Testis (tissue), 3 donors: Measurements from ENCODE around the gene APLNR. TPM values are rescaled to one million over a fixed set of nuclear protein-coding genes. Genes with fewer than 3 reads are reported as not detected.

Experiments
- DNase-seq: peaks from one replicate; pipeline ENCODE4 v3.0.0-alpha.2; 2019
- H3K27ac ChIP-seq, 2 donors: fragments of 200-600 bp; sonication (generic); one replicate each; pipeline ENCODE4 v1.5.1; 2019
- H3K27me3 ChIP-seq: fragments of 200-600 bp; sonication (generic); one replicate; pipeline ENCODE4 v1.5.1; 2019
- H3K36me3 ChIP-seq: fragments of 200-600 bp; sonication (generic); one replicate; pipeline ENCODE4 v1.5.1; 2017; ENCODE audit warnings: low read depth; ENCODE audit errors: missing control alignments
- H3K4me1 ChIP-seq: fragments of 200-600 bp; sonication (generic); one replicate; pipeline ENCODE4 v1.5.1; 2019
- H3K4me3 ChIP-seq, 2 donors: fragments of 200-600 bp; sonication (generic); one replicate each; pipeline ENCODE4 v1.5.1; 2017 to 2019
- H3K9me3 ChIP-seq: fragments of 200-600 bp; sonication (generic); one replicate; pipeline ENCODE4 v1.5.1; 2017
- POLR2A ChIP-seq: fragments of 450-650 bp; IDR thresholded peaks from one replicate; pipeline ENCODE4 v1.6.1; 2017; ENCODE audit warnings: antibody characterized with exemption, mild to moderate bottlenecking, moderate library complexity
- WGBS, 2 donors: methylation state at CpG; one replicate each; pipeline ENCODE4 v1.1.5; 2018; 5-methylcytosine and 5-hydroxymethylcytosine counted together
- intact Hi-C: fragments of 100-400 bp; cut with DNase I; formaldehyde crosslinking; loops from one replicate; pipeline ENCODE4 v1.15.1; 2023; ENCODE audit warnings: low total_unique reads
- polyA plus RNA-seq: library from polyadenylated mRNA; stranded (reverse); fragments of 350-450 nt; fragmentation: Illumina TruSeq; extraction: RNeasy Lipid Tissue Mini Kit (QIAGEN cat#74804); gene quantifications from one replicate; pipeline ENCODE4 v1.2.3, GENCODE V29; 2014; ENCODE audit warnings: low read depth, low replicate concordance; ENCODE audit not compliant: insufficient read depth
- total RNA-seq, 2 donors: library from RNA; depleted of rRNA; stranded (reverse); fragments of >200 nt; gene quantifications; one replicate each; pipeline ENCODE4 v1.2.3, GENCODE V29; 2016
- TF ChIP-seq, protein P1 (sequence below), 3 experiments: fragments of 450-650 bp in 2 of 3; fragments of 200-600 bp in 1 of 3; sonication (generic) in 1 of 3; IDR thresholded peaks; one replicate each; pipeline ENCODE4 v1.5.1; 2016 to 2019; ENCODE audit warnings: antibody characterized with exemption in 3 of 3, mild to moderate bottlenecking in 2 of 3, moderate library complexity in 1 of 3

APLNR gene
- total and polyA plus RNA-seq, 3 donors from 2014 or later, result 0.94 to 7.1 (median 1.1) TPM

DNA sequence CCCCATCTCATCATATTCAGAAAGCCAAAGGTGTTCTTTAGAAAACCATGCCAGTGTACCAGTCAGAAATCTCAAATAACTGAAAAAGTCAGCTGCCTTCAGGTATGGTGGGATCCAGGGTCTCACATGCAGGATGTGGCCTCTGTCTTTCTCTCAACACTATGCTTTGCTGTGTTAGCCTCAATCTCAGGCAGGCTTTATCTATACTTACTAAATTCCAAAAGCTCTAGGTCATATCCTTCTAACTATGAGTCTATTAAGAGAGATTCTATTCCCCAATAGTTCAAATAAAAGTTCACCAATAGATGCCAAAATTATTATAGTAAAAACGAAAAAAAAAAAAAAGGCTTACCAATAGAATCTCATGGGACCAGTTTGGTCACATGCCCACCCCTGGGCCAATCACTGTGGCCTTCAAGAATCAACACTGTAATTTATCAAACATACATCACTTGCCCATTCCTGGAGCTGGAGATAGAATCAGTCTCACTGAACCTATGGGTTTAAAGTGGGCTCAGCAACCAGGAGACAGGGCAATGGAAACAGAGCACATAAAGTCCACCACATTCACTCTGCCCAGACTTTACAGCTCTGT is 38.0 kb upstream of the APLNR start:
- intact Hi-C loops, result no loop called here
- H3K9me3 ChIP-seq, result no peaks in the 10 kb centered on the region
- H3K4me3 ChIP-seq, result no peak overlapping the region
- H3K27me3 ChIP-seq, result no peaks in the 10 kb centered on the region
- H3K27ac ChIP-seq, result no peak overlapping the region
- 72 to 76% methylated on average over 1 of the region's 1 CpG for WGBS, 2 donors
- no peak for TF ChIP-seq POLR2A
- TF ChIP-seq, protein P1, sequence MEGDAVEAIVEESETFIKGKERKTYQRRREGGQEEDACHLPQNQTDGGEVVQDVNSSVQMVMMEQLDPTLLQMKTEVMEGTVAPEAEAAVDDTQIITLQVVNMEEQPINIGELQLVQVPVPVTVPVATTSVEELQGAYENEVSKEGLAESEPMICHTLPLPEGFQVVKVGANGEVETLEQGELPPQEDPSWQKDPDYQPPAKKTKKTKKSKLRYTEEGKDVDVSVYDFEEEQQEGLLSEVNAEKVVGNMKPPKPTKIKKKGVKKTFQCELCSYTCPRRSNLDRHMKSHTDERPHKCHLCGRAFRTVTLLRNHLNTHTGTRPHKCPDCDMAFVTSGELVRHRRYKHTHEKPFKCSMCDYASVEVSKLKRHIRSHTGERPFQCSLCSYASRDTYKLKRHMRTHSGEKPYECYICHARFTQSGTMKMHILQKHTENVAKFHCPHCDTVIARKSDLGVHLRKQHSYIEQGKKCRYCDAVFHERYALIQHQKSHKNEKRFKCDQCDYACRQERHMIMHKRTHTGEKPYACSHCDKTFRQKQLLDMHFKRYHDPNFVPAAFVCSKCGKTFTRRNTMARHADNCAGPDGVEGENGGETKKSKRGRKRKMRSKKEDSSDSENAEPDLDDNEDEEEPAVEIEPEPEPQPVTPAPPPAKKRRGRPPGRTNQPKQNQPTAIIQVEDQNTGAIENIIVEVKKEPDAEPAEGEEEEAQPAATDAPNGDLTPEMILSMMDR (IDR thresholded peaks at IDR 0.05), result no peak
- no peak for DNase-seq
- no peaks in the 10 kb centered on the region for H3K4me1 ChIP-seq
- no peaks in the 10 kb centered on the region for H3K36me3 ChIP-seq

DNA sequence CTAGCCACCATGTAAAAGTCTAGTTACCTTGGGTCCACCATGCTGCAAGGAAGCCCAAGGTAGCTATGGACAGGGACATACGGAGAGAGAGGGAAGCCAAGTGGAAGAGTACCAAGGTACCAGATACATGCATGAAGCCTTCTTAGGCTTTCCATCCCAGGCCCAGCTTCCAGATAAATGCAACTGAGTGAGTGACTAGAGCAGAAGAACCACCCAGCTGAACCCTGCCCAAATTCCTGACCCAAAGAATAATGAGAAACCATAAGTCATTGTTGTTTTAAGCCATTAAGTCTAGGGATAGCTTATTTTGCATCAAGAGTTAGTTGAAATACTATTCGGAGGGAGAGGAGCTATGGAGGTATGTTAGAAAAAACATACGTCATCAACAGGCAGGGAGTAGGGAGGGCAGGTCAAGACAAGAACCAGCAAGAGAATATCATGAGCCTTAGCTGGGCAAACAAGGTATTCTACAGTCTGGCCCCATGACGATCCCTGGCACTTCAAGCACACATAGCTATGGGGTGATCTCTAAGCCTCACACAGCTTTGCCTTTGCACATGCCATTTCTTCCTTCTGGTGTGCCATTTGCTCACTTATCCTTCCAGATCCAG is 36.5 kb upstream of the APLNR start:
- no peaks in the 10 kb centered on the region for H3K9me3 ChIP-seq
- DNase-seq, result no peak
- peaks cover 6% of the 10 kb centered on the region for H3K4me1 ChIP-seq
- TF ChIP-seq, protein P1 (IDR thresholded peaks at IDR 0.05), result no peak
- TF ChIP-seq POLR2A, result no peak
- no peak overlapping the region for H3K4me3 ChIP-seq
- no peaks in the 10 kb centered on the region for H3K27me3 ChIP-seq
- no peaks in the 10 kb centered on the region for H3K36me3 ChIP-seq
- WGBS, 2 donors, result 95 to 96% methylated on average over 4 of the region's 4 CpGs
- intact Hi-C loops, result no loop called here
- H3K27ac ChIP-seq, result no peak overlapping the region

DNA sequence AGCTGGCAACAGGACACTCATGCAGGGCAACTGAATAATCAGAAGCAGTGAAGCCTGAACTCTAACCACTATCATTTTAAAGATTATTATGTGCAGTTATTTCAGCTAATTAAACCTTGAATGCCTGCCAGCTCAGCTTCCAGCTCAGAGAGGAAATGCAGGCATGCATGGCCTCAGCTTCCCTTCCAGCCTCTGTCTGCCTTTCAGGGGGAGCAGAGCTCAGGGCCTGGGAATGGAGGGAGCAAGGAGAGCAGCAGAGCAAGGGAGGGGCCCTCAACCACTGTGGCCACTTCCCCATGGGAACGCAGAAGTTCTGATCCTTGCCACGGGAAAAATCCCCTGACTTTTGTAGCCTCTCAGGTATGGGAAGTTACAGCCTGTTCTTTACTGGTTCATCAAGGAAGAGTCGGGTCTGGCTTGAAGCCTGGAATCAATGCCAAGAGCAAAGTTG is 32.5 kb upstream of the APLNR start:
- no peaks in the 10 kb centered on the region for H3K36me3 ChIP-seq
- no peak for TF ChIP-seq POLR2A
- TF ChIP-seq, protein P1 (IDR thresholded peaks at IDR 0.05), result no peak
- peaks cover 6% of the 10 kb centered on the region for H3K4me1 ChIP-seq
- H3K9me3 ChIP-seq, result no peaks in the 10 kb centered on the region
- H3K4me3 ChIP-seq, result no peak overlapping the region
- no peaks in the 10 kb centered on the region for H3K27me3 ChIP-seq
- intact Hi-C loops, result no loop called here
- no peak overlapping the region for H3K27ac ChIP-seq
- DNase-seq, result no peak
- 24 to 32% methylated on average over 3 of the region's 3 CpGs for WGBS, 2 donors

DNA sequence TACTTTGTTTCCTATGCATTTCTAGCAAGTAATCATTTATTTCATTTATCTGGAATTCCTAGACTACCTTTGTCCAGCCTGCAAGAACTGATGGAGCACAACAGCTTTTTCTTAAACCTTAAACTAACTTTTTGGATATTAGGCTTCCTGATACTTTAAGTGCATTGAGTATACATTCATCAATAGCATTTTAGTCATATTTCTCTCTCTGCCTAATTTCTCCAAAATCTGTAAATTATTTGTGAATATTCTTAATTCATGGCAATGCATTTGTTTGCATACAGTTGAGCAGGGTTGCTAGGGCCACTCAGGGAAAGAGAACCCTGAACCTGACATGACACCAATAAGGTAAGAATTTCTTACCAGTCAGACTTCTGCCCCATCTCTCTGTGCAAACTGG is 29.1 kb upstream of the APLNR start:
- Histone ChIP-seq H3K4me1 (peaks cover 6% of the 10 kb centered on the region), H3K4me3 (no peak overlapping the region), H3K36me3 (no peaks in the 10 kb centered on the region), H3K27me3 (no peaks in the 10 kb centered on the region), H3K27ac (no peak overlapping the region), H3K9me3 (no peaks in the 10 kb centered on the region)
- TF ChIP-seq, protein P1 (IDR thresholded peaks at IDR 0.05), result no peak
- TF ChIP-seq POLR2A, result no peak
- intact Hi-C loops, result no loop called here
- no peak for DNase-seq

DNA sequence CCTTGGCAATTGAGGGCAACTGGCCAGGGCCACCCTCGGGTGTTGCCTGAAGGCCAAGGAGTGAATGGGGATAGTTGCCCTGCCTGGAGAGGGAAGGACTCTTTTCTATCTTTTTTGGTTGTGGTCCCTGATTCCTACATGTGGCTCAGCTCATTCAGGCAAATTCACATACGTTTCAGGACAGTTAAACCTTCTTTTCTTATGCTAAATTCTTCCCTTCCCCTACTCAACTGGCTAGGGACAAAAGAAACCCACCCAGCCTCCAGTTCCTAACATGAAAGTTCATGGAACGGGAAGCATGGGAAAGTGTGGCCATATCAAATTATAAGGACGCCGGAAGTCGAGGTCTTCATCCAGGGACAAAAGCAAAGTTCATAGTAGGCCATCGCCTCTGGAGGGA is 26.3 kb upstream of the APLNR start:
- 87 to 92% methylated on average over 7 of the region's 7 CpGs for WGBS, 2 donors
- intact Hi-C loops, result no loop called here
- no peaks in the 10 kb centered on the region for H3K4me1 ChIP-seq
- H3K27ac ChIP-seq, result no peak overlapping the region
- H3K27me3 ChIP-seq, result no peaks in the 10 kb centered on the region
- H3K9me3 ChIP-seq, result no peaks in the 10 kb centered on the region
- H3K36me3 ChIP-seq, result no peaks in the 10 kb centered on the region
- H3K4me3 ChIP-seq, result no peak overlapping the region
- DNase-seq, result no peak
- TF ChIP-seq, protein P1 (IDR thresholded peaks at IDR 0.05), result no peak
- TF ChIP-seq POLR2A, result no peak
